ENCODE data around the gene LYPLAL1. TPM values are rescaled to one million over a fixed set of nuclear protein-coding genes. Genes with fewer than 3 reads are reported as not detected.

LYPLAL1 gene
- total RNA-seq, 4 donors from 2014 or later = 32.1 to 49.4 (median 39.5) TPM

GRCh38 chr1:219160967-219161366 is 12.7 kb upstream of the LYPLAL1 start:
- Histone ChIP-seq H3K27ac (no peak overlapping the region), H3K4me1 (no peaks in the 10 kb centered on the region), H3K4me3 (replicated peaks in 1 of 3) (no peak overlapping the region), H3K9me3 (no peaks in the 10 kb centered on the region), H3K36me3 (no peaks in the 10 kb centered on the region), H3K27me3 (no peaks in the 10 kb centered on the region)
- intact Hi-C loops (cut with DNase I) = no loop called here
- 84 to 87% methylated on average over 2 of the region's 2 CpGs for WGBS, 2 donors
- DNase-seq = no peak
- TF ChIP-seq POLR2A (IDR thresholded peaks at IDR 0.05) (no peak), CTCF (IDR thresholded peaks at IDR 0.05) (no peak)

GRCh38 chr1:219161371-219161770 is 12.3 kb upstream of the LYPLAL1 start:
- TF ChIP-seq POLR2A (IDR thresholded peaks at IDR 0.05) (no peak), CTCF (IDR thresholded peaks at IDR 0.05) (no peak)
- Histone ChIP-seq H3K4me3 (replicated peaks in 1 of 3) (no peak overlapping the region), H3K27me3 (no peaks in the 10 kb centered on the region), H3K36me3 (no peaks in the 10 kb centered on the region), H3K9me3 (no peaks in the 10 kb centered on the region), H3K4me1 (no peaks in the 10 kb centered on the region), H3K27ac (no peak overlapping the region)
- no peak for DNase-seq
- 87 to 89% methylated on average over 1 of the region's 1 CpG for WGBS, 2 donors
- intact Hi-C loops (cut with DNase I) = no loop called here

- intact Hi-C loops (cut with DNase I) = no loop called here
- TF ChIP-seq POLR2A (IDR thresholded peaks at IDR 0.05) (no peak), CTCF (IDR thresholded peaks at IDR 0.05) (no peak)
- 58 to 59% methylated on average over 4 of the region's 4 CpGs for WGBS, 2 donors
Measured at GRCh38 chr1:219163401-219163954, 10.2 kb upstream of the LYPLAL1 start.

GRCh38 chr1:219171192-219171935 is 2.3 kb upstream of the LYPLAL1 start:
- Histone ChIP-seq H3K9me3 (no peaks in the 10 kb centered on the region), H3K4me1 (peaks cover 28 to 33% of the 10 kb centered on the region in 2 donors), H3K27me3 (no peaks in the 10 kb centered on the region), H3K36me3 (no peaks in the 10 kb centered on the region), H3K27ac (peak overlapping the region; percentile 71 to 81 (median 76)), H3K4me3 (replicated peaks in 1 of 3) (no peak overlapping the region)
- DNase-seq = peak; percentile 46 to 55
- intact Hi-C loops (cut with DNase I) = no loop called here
- 10 to 51% methylated on average over 1 of the region's 1 CpG for WGBS, 2 donors
- TF ChIP-seq CTCF (IDR thresholded peaks at IDR 0.05) (no peak), POLR2A (IDR thresholded peaks at IDR 0.05) (no peak)

More at GRCh38 chr1:219163401-219163954, 10.2 kb upstream of the LYPLAL1 start:
- H3K4me1 ChIP-seq = no peaks in the 10 kb centered on the region
- H3K9me3 ChIP-seq = no peaks in the 10 kb centered on the region
- no peak for DNase-seq
- no peaks in the 10 kb centered on the region for H3K36me3 ChIP-seq
- H3K4me3 ChIP-seq (replicated peaks in 1 of 3) = no peak overlapping the region
- H3K27ac ChIP-seq = no peak overlapping the region
- H3K27me3 ChIP-seq = no peaks in the 10 kb centered on the region

- Histone ChIP-seq H3K36me3 (no peaks in the 10 kb centered on the region), H3K9me3 (no peaks in the 10 kb centered on the region), H3K27ac (no peak overlapping the region), H3K4me3 (replicated peaks in 1 of 3) (no peak overlapping the region), H3K4me1 (peaks cover 30 to 38% of the 10 kb centered on the region in 2 donors), H3K27me3 (no peaks in the 10 kb centered on the region)
- TF ChIP-seq CTCF (IDR thresholded peaks at IDR 0.05) = no peak
- TF ChIP-seq POLR2A (IDR thresholded peaks at IDR 0.05) = no peak
- no peak for DNase-seq
- intact Hi-C loops (cut with DNase I) = no loop called here
- 96 to 98% methylated on average over 2 of the region's 2 CpGs for WGBS, 2 donors
Measured at GRCh38 chr1:219172821-219173220, 857 bp upstream of the LYPLAL1 start.

Measured in thyroid gland (tissue), 4 donors.